ENCODE results near the gene RTN4RL1. TPM values are rescaled to one million over a fixed set of nuclear protein-coding genes. Genes with fewer than 3 reads are reported as not detected.

The RTN4RL1 gene
- total and polyA plus RNA-seq, 2 of the 13 experiments (the other 11 are each of a cell fraction or from before 2014, with no cell fraction given): 0.01 TPM; not detected in 1

DNA sequence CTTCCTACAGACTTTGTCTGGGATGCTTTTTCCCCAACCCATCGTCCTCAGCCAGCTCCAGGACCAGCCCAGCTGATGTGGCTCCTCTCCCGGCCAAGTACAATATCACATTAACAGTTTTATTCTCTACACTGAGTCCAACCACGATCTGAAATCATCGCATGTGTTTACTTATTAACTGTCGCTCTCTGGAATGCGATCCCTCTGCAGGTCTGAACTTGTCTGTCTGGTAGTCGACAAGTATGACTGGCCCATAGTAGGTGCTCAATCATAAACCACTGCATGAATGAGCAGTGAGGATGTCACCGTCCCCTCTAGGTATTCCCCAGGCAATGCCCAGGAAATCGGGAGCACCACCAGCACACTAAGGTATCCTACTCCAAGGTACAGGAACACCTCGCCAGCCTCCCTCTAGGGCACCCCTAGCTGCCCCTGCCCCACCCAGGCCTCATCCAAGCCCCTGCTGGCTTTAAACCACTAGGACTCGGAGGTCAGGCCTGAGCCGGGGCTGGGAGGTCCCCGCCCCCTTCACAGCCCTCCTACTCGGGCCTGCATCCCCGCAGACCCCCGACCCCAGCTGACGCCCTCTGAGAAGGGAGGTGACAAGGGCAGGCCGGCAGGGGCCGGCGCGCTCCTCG lies 27.7 kb downstream of the RTN4RL1 start:
- Histone ChIP-seq H3K9ac (ENCODE audit: insufficient read depth, low read depth, low read length) (peak overlapping the region; percentile 57), H3K36me3 (replicated peaks in 1 of 2; ENCODE audit: control insufficient read depth in 1 of 2, insufficient read depth in 2 of 2, low read length in 2 of 2) (no peaks in the 10 kb centered on the region), H3K4me3 (replicated peaks in 1 of 3; ENCODE audit: insufficient read depth in 1 of 3, low read depth in 2 of 3, low read length in 3 of 3) (peak overlapping the region; percentile 38 to 66 (median 60); a peak in 5 of 6 replicates), H4K20me1 (ENCODE audit: insufficient read depth, low read length) (no peaks in the 10 kb centered on the region), H2AFZ (ENCODE audit: low read length) (no peak overlapping the region), H3K27ac (ENCODE audit: extremely low read length, insufficient read depth, low read length) (peak overlapping the region; percentile 70), H3K4me2 (ENCODE audit: low read depth, low read length) (peak overlapping the region; percentile 83), H3K4me1 (ENCODE audit: insufficient read depth, low read length) (peaks cover 56% of the 10 kb centered on the region), H3K79me2 (ENCODE audit: insufficient read depth, low read length) (no peaks in the 10 kb centered on the region), H3K9me3 (ENCODE audit: low read length) (no peaks in the 10 kb centered on the region), H3K27me3 (ENCODE audit: control insufficient read depth in 1 of 2, insufficient read depth in 2 of 2, low read length in 2 of 2) (peaks cover 0 to 10% of the 10 kb centered on the region in 2 experiments; a peak in 2 of 5 replicates)
- ChIA-PET POLR2A (interaction anchor here (0.6 to 3.1 kb wide), 18 partner anchors 10 to 348 kb away, joined by 3 to 18 read pairs (median 4); partner anchors contain the start of genes RILP, RTN4RL1, SERPINF1 and SMYD4), CTCF (ENCODE audit: low intra/inter-chr PET ratio, low total read pairs) (no interaction called here)
- 0% methylated on average over 8 of the region's 22 CpGs for WGBS (ENCODE audit: low lambda C conversion rate)
- DNase-seq (ENCODE audit: low spot score): peak; percentile 78
- BruUV-seq (replicated peaks): no TSS peak
- intact Hi-C loops (cut with micrococcal nuclease; ENCODE audit: unreplicated experiment): no loop called here
- in situ Hi-C loops (cut with HindIII; ENCODE audit: extremely low pct_ligation_motif_present, low pct_unique_long_range_greater_than_20kb): no loop called here
- ATAC-seq: peak; percentile 67
- peak; percentile 70 for FAIRE-seq
- TF ChIP-seq POLR2G (IDR thresholded peaks at IDR 0.05; ENCODE audit: low read depth, low read length): peak; percentile 34; the same call in 1 of the 2 replicates
- peak; percentile 8; the same call in 1 of the 2 replicates for TF ChIP-seq NR2C2 (CRISPR knock-in tag; IDR thresholded peaks at IDR 0.05; ENCODE audit: borderline replicate concordance)
- peak; percentile 96 for TF ChIP-seq ZKSCAN1 (IDR thresholded peaks at IDR 0.05; ENCODE audit: low read length)
- TF ChIP-seq ZNF160 (CRISPR knock-in tag; IDR thresholded peaks at IDR 0.05): no peak
- peak; percentile 16; the same call in 1 of the 2 replicates for TF ChIP-seq MEIS2 (CRISPR knock-in tag; IDR thresholded peaks at IDR 0.05)
- TF ChIP-seq, protein P1, sequence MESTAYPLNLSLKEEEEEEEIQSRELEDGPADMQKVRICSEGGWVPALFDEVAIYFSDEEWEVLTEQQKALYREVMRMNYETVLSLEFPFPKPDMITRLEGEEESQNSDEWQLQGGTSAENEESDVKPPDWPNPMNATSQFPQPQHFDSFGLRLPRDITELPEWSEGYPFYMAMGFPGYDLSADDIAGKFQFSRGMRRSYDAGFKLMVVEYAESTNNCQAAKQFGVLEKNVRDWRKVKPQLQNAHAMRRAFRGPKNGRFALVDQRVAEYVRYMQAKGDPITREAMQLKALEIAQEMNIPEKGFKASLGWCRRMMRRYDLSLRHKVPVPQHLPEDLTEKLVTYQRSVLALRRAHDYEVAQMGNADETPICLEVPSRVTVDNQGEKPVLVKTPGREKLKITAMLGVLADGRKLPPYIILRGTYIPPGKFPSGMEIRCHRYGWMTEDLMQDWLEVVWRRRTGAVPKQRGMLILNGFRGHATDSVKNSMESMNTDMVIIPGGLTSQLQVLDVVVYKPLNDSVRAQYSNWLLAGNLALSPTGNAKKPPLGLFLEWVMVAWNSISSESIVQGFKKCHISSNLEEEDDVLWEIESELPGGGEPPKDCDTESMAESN (CRISPR knock-in tag; conservative IDR thresholded peaks at IDR 0.05): 0 out of 2 replicates have a peak, but pooled peaks have one; percentile 25
- TF ChIP-seq SATB2 (CRISPR knock-in tag; IDR thresholded peaks at IDR 0.05): no peak
- TF ChIP-seq CAMTA2 (CRISPR knock-in tag; IDR thresholded peaks at IDR 0.05; ENCODE audit: borderline replicate concordance): 0 out of 2 replicates have a peak, but pooled peaks have one; percentile 39
- TF ChIP-seq ZKSCAN8 (CRISPR knock-in tag; IDR thresholded peaks at IDR 0.05; ENCODE audit: borderline replicate concordance): no peak
- TF ChIP-seq NCOR1 (IDR thresholded peaks at IDR 0.05; ENCODE audit: borderline replicate concordance, low read length): 0 out of 2 replicates have a peak, but pooled peaks have one; percentile 13
- 0 out of 2 replicates have a peak, but pooled peaks have one; percentile 2 for TF ChIP-seq MEIS1 (CRISPR knock-in tag; IDR thresholded peaks at IDR 0.05; ENCODE audit: borderline replicate concordance)
- peak; percentile 71; the same call in 1 of the 2 replicates for TF ChIP-seq ZBTB7B (CRISPR knock-in tag; IDR thresholded peaks at IDR 0.05)
- TF ChIP-seq, protein P2, sequence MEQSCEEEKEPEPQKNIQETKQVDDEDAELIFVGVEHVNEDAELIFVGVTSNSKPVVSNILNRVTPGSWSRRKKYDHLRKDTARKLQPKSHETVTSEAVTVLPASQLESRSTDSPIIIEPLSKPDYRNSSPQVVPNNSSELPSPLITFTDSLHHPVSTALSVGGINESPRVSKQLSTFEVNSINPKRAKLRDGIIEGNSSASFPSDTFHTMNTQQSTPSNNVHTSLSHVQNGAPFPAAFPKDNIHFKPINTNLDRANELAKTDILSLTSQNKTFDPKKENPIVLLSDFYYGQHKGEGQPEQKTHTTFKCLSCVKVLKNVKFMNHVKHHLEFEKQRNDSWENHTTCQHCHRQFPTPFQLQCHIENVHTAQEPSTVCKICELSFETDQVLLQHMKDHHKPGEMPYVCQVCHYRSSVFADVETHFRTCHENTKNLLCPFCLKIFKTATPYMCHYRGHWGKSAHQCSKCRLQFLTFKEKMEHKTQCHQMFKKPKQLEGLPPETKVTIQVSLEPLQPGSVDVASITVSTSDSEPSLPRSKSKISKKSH (CRISPR knock-in tag; IDR thresholded peaks at IDR 0.05; ENCODE audit: borderline replicate concordance): no peak
- TF ChIP-seq, protein P3, sequence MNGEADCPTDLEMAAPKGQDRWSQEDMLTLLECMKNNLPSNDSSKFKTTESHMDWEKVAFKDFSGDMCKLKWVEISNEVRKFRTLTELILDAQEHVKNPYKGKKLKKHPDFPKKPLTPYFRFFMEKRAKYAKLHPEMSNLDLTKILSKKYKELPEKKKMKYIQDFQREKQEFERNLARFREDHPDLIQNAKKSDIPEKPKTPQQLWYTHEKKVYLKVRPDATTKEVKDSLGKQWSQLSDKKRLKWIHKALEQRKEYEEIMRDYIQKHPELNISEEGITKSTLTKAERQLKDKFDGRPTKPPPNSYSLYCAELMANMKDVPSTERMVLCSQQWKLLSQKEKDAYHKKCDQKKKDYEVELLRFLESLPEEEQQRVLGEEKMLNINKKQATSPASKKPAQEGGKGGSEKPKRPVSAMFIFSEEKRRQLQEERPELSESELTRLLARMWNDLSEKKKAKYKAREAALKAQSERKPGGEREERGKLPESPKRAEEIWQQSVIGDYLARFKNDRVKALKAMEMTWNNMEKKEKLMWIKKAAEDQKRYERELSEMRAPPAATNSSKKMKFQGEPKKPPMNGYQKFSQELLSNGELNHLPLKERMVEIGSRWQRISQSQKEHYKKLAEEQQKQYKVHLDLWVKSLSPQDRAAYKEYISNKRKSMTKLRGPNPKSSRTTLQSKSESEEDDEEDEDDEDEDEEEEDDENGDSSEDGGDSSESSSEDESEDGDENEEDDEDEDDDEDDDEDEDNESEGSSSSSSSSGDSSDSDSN (CRISPR knock-in tag; IDR thresholded peaks at IDR 0.05): peak; percentile 51; the same call in 1 of the 2 replicates
- 0 out of 2 replicates have a peak, but pooled peaks have one; percentile 42 for TF ChIP-seq KLF15 (CRISPR knock-in tag; IDR thresholded peaks at IDR 0.05; ENCODE audit: borderline replicate concordance)

Measured in HepG2 (cell line).